CD4-positive, alpha-beta T cell treated with Interleukin-4 for 4 hours (primary cell): ENCODE results near the gene RNF4.
A peak's percentile ranks its signal among the peaks of the same experiment; 100 is the strongest.
"Not testable (repeated sequence)": the region's sequence is repeated elsewhere in the genome, so short reads cannot be mapped to it uniquely, and the experiment has no call there.

Source experiments
- DNase-seq: peaks from one replicate; pipeline ENCODE4 v3.0.0-alpha.2; 2020

The RNF4 gene

DNA sequence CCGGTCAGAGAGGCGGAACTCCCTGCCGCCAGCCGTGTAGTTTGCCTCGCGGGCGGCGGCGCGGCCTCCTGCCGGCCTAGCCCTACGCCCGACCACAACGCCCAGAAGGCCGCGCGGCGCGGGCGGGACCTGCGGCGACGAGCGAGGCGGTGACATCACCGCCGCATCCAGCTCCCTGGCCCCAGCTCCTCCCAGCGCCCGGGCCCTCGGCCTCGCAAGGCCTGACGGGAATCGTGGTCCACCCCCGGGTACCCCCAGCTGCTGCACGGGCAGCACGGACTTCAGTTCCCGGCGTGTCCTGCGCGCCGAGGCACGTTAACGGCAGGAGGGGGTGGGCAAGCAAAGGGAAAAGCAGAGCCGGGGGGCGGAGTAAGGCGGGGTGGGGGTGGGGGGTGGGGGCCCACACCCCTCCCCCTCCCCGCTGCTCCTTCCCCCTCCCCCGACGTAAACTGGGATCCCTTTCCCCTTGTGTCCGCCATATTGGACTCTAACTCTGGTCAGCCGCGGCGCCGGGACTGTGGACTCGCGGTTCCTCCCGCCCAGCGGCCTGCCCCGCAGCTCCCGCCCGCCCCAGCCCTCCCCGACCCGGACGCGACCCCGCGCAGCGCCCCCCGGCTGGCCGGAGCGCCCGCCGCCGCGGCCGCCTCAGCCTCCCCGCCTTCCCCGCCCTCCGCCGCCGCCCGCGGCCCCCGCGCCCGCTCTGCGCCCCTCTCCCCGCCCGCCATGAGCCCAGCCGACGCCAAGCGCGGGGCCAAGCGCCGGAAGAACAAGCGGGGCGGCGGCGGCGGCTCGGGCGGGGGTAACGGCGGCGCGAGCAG is 67.5 kb downstream of the RNF4 start, which contains the start of gene FAM193A:
TSS of gene FAM193A (plus strand) at position 455 of the 818 bp plus-strand sequence. CDS start at position 724, 269 bp downstream.
- peak; percentile 100 for DNase-seq

DNA sequence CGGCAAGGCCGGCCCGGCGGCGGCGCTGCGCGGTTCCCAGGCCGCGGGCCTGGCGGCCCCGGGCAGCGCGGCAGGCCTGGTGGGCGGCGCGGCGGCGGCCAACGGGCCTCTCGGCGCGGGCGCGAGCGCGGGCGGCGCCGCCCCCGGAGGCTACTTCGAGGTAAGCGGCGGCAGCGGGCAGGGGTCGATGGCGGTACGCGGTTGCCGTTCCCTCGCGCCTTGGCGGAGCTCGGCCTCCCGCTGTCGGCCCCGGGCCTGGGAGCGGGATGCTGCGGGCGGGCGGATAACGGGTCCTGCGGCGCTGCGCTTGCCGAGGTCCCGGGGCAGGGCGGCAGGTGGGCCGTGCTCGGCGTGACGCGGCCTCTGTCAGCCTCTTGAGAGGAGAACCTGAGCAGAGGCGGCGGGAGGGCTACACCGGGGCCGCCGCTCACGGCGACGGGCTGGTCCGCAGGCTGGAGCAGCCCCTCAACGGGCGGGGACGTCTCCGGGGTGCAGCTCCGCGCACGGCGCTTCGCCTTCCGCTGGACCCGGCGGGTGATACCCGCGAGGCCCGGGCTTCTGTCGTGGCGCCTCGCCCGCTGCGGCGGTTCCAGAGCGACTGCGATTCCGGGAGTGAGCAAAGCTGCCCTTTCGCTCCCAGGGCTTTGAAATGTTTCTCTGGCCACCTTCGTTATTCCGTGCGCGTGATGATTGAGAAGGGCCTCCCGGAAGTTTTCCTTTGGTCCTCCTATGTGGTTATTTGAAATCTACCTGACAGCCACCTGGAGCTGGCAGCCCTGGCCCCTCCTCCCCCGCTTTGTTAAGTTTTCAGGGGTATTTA is 68.3 kb downstream of the RNF4 start:
- DNase-seq, result peak; percentile 31

GRCh38 chr4:2543580-2544191 is 74.8 kb downstream of the RNF4 start:
- DNase-seq, result not testable (repeated sequence)

DNA sequence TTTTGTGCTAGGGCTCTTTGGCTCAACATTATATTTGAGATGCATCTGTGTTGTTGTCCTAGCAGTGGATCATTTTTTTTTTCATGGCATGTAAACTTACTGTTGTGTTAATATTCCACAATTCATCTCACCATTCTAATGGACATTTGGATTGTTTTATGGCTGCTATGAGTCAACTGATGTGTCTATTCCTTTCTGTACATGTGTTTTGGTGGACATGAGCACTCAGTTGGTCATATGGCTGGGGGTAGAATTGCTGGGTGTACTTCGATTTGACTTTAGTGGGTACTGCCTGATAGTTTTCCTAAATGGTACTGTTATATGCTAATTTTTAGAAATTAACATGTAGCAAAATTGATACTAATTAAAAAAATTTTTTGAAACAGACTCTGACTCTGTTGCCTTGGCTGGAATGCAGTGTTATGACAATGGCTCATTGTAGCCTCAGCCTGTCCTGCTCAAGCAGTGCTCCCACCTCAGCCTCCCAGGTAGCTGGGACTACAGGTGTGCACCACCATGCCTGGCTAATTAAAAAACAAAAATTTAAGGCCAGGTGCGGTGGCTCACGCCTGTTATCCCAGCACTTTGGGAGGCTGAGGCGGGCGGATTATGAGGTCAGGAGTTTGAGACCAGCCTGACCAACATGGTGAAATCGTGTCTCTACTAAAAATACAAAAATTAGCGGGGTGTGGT is 76.6 kb downstream of the RNF4 start:
- DNase-seq, result no peak

- no peak for DNase-seq
These were observed 77.4 kb downstream of the RNF4 start for GRCh38 chr4:2546286-2546823.

DNA sequence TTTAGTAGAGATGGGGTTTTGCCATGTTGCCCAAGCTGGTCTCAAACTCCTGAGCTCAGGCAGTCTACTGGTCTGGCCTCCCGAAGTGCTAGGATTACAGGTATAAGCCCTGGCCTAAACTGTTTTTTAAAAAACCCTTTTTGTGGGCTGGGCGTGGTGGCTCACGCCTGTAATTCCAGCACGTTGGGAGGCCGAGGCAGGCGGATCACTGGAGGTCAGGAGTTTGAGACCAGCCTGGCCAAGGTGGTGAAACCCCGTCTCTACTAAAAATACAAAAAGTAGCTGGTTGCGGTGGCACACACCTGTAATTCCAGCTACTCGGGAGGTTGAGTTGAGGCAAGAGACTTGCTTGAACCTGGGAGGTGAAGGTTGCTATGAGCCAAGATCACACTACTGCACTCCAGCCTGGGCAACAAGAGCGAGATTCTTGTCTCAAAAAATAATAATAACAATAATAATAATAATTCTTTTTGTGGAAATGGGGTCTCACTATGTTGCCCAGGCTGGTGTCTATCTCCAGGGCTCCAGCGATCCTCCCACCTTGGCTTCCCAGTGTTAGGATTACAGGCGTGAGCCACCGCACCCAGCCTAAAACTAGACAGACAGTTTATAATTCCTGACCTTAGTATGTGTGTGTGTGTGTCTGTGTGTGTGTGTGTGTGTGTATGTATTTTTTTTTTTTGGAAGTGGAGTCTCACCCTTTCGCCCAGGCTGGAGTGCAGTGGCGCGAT is 78.2 kb downstream of the RNF4 start:
- DNase-seq, result not testable (repeated sequence)

GRCh38 chr4:2551118-2551517 is 82.2 kb downstream of the RNF4 start:
- no peak for DNase-seq

DNA sequence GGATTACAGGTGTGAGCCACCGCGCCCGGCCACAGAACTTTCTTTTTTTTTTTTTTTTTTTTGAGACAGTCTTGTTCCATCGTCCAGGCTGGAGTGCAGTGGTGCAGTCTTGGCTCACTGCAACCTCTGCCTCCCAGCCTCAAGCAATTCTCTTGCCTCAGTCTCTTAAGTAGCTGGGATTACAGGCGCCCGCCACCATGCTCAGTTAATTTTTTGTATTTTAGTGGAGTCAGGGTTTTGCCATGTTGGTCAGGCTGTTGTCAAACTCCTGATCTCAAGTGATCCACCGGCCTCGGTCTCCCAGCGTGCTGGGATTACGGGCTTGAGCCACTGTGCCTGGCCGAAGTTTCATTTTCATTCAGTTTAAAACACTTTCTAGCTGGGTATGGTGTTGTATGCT is 83.9 kb downstream of the RNF4 start:
- no peak for DNase-seq

- DNase-seq, result no peak
These were observed 89.4 kb downstream of the RNF4 start for GRCh38 chr4:2558301-2558700.

- DNase-seq, result no peak
These were observed 91.3 kb downstream of the RNF4 start for GRCh38 chr4:2560167-2560566.
